ENCODE results near the gene TRAM2.

TRAM2 gene

DNA sequence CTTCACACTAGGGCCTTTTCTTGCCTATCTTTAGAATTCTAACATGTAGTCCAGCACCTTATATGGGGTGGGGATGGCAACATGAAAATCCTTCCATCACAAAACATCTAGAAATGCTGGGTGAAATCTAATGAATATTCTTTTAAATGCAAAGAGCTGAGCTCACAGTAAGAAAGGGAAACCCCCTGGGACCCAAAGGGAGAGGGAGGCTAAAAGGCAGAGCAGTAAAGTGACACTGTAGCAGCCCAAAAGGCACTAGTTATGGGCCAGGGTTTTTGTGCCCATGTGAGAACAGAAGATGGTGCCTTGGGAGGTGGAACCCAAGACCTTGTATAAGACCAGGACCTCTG lies 66.7 kb downstream of the TRAM2 start:
- Histone ChIP-seq H3K27me3 (ENCODE audit: control insufficient read depth in 3 of 3, insufficient read depth in 3 of 3, low read depth in 1 of 3, low read length in 3 of 3) (no peaks in the 10 kb centered on the region), H2BK5ac (ENCODE audit: low read length) (no peak overlapping the region), H2BK15ac (ENCODE audit: low read length) (no peak overlapping the region), H3K79me1 (ENCODE audit: low read depth, low read length) (no peaks in the 10 kb centered on the region), H3K36me3 (replicated peaks in 1 of 2; ENCODE audit: control insufficient read depth in 2 of 2, insufficient read depth in 2 of 2, low read length in 2 of 2) (peaks cover 27 to 86% of the 10 kb centered on the region in 2 donors), H2AK5ac (ENCODE audit: low read depth, low read length) (no peak overlapping the region), H3K27ac (replicated peaks; ENCODE audit: low read length) (no peak overlapping the region), H3K4me3 (ENCODE audit: low read length in 2 of 2) (no peak overlapping the region), H3K14ac (ENCODE audit: low read length) (no peak overlapping the region), H2BK12ac (ENCODE audit: low read length) (no peak overlapping the region), H4K8ac (ENCODE audit: low read depth, low read length) (no peak overlapping the region), H3K4me2 (ENCODE audit: insufficient read depth, low read length, poor library complexity, severe bottlenecking) (no peak overlapping the region), H3K4ac (ENCODE audit: low read length) (no peak overlapping the region), H3K9ac (ENCODE audit: low read depth, low read length, poor library complexity) (no peak overlapping the region), H3K4me1 (ENCODE audit: control insufficient read depth in 2 of 2, insufficient read depth in 1 of 2, low read depth in 1 of 2, low read length in 2 of 2) (peaks cover 6 to 10% of the 10 kb centered on the region in 2 donors), H3K9me3 (replicated peaks in 1 of 2; ENCODE audit: control insufficient read depth in 2 of 2, insufficient read depth in 1 of 2, low read depth in 1 of 2, low read length in 2 of 2) (no peaks in the 10 kb centered on the region), H2BK120ac (ENCODE audit: low read depth, low read length) (no peak overlapping the region), H3K18ac (ENCODE audit: low read length) (no peak overlapping the region), H4K91ac (ENCODE audit: low read depth, low read length, poor library complexity) (no peak overlapping the region), H3K23ac (ENCODE audit: low read depth, low read length, poor library complexity) (no peak overlapping the region), H2AFZ (ENCODE audit: low read length) (no peak overlapping the region)
- no peak for DNase-seq (ENCODE audit: low spot score)

DNA sequence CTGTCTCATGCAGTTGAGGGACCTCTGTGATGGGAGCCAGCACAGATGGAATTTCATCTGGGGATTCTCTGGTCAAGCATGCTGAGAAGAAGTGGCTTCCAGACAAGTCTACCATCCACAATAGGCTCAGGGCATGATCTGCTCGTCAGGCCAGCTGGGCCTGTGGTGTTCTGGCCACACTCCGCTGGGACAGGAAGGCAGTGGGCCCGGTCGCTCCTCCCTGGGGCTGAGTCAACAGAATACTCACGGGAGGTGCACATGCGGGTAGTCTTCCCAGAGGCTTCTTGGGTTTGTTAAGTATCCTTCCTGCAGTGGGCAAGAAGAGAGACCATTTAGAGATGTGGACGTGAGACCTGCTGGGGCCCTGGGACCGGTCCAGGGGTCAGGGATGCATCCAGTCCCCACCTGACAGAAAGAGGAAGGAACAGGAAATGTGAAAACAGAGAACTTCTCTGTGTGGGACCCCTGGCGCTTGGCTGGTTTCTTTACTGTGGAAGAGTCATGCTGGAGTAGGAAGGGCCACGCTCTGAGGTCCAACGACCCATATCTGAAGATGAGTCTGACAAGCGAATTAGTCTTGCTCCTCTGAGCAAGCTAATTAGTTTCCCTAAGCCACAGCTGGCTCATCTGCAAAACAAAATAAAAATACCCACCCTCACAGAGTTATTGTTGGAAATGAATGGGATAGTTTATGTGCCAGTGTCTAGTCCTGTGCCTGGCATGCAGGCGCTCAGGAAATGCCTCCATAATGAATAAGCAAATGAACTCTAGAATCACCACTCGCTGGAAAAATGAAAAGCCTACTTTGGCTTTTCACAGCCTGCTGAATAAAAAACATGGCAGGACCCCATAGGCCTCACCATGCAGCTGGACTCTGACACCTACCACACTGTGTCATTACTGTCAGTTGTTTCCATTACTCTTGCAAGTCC lies 67.3 kb downstream of the TRAM2 start:
- Histone ChIP-seq H3K79me1 (ENCODE audit: low read depth, low read length) (peaks cover under 1% of the 10 kb centered on the region), H3K4me1 (ENCODE audit: control insufficient read depth in 2 of 2, insufficient read depth in 1 of 2, low read depth in 1 of 2, low read length in 2 of 2) (peaks cover 4 to 6% of the 10 kb centered on the region in 2 donors), H4K91ac (ENCODE audit: low read depth, low read length, poor library complexity) (no peak overlapping the region), H2AK5ac (ENCODE audit: low read depth, low read length) (no peak overlapping the region), H3K36me3 (replicated peaks in 1 of 2; ENCODE audit: control insufficient read depth in 2 of 2, insufficient read depth in 2 of 2, low read length in 2 of 2) (peaks cover 27 to 86% of the 10 kb centered on the region in 2 donors), H2BK15ac (ENCODE audit: low read length) (no peak overlapping the region), H3K23ac (ENCODE audit: low read depth, low read length, poor library complexity) (no peak overlapping the region), H3K27me3 (ENCODE audit: control insufficient read depth in 3 of 3, insufficient read depth in 3 of 3, low read depth in 1 of 3, low read length in 3 of 3) (no peaks in the 10 kb centered on the region), H3K4ac (ENCODE audit: low read length) (no peak overlapping the region), H2AFZ (ENCODE audit: low read length) (no peak overlapping the region), H4K8ac (ENCODE audit: low read depth, low read length) (no peak overlapping the region), H3K4me3 (ENCODE audit: low read length in 2 of 2) (no peak overlapping the region), H2BK12ac (ENCODE audit: low read length) (no peak overlapping the region), H2BK120ac (ENCODE audit: low read depth, low read length) (no peak overlapping the region), H3K9ac (ENCODE audit: low read depth, low read length, poor library complexity) (no peak overlapping the region), H3K4me2 (ENCODE audit: insufficient read depth, low read length, poor library complexity, severe bottlenecking) (no peak overlapping the region), H3K18ac (ENCODE audit: low read length) (no peak overlapping the region), H3K27ac (replicated peaks; ENCODE audit: low read length) (no peak overlapping the region), H3K14ac (ENCODE audit: low read length) (no peak overlapping the region), H3K9me3 (replicated peaks in 1 of 2; ENCODE audit: control insufficient read depth in 2 of 2, insufficient read depth in 1 of 2, low read depth in 1 of 2, low read length in 2 of 2) (no peaks in the 10 kb centered on the region), H2BK5ac (ENCODE audit: low read length) (no peak overlapping the region)
- no peak for DNase-seq (ENCODE audit: low spot score)
- no CpG with 5 or more reads among the region's 14 CpGs for WGBS, 2 donors (ENCODE audit: extremely low coverage in 2 of 2, insufficient read length in 2 of 2, insufficient replicate concordance in 1 of 2)

DNA sequence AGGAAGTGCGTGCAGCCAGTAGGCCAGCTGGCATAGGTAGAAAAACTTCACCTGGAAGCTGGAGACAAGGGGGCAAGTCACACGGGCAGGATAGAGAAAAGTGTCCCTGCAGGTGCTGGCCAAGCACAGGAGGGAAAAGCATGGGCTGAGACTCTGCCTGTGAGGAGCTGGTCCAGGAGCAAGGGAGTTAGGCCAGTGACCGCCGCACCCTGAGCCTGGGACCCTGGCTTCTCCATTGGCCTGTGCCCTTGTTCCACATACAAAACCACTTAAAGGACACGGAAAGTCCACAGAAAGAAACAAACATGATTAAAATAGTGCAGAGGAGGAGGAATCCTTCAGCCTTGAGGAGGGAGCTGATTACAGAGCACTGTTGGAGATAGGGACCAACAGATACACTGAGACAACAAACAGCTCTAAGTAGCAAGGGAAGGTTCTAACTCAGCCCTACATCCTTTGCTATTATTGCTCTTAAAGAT lies 68.6 kb downstream of the TRAM2 start:
- no peak overlapping the region for H2BK12ac ChIP-seq (ENCODE audit: low read length)
- no peak overlapping the region for H3K4me3 ChIP-seq (ENCODE audit: low read length in 2 of 2)
- H3K4ac ChIP-seq (ENCODE audit: low read length): no peak overlapping the region
- no peaks in the 10 kb centered on the region for H3K9me3 ChIP-seq (replicated peaks in 1 of 2; ENCODE audit: control insufficient read depth in 2 of 2, insufficient read depth in 1 of 2, low read depth in 1 of 2, low read length in 2 of 2)
- no peak overlapping the region for H2BK120ac ChIP-seq (ENCODE audit: low read depth, low read length)
- peaks cover 2% of the 10 kb centered on the region for H3K79me1 ChIP-seq (ENCODE audit: low read depth, low read length)
- DNase-seq (ENCODE audit: low spot score): no peak
- H4K8ac ChIP-seq (ENCODE audit: low read depth, low read length): no peak overlapping the region
- H3K4me1 ChIP-seq (ENCODE audit: control insufficient read depth in 2 of 2, insufficient read depth in 1 of 2, low read depth in 1 of 2, low read length in 2 of 2): peaks cover 0 to 7% of the 10 kb centered on the region in 2 donors
- WGBS, 2 donors (ENCODE audit: extremely low coverage in 2 of 2, insufficient read length in 2 of 2, insufficient replicate concordance in 1 of 2): no CpG with 5 or more reads among the region's 5 CpGs
- H2AFZ ChIP-seq (ENCODE audit: low read length): no peak overlapping the region
- no peak overlapping the region for H3K9ac ChIP-seq (ENCODE audit: low read depth, low read length, poor library complexity)
- H3K23ac ChIP-seq (ENCODE audit: low read depth, low read length, poor library complexity): no peak overlapping the region
- no peak overlapping the region for H4K91ac ChIP-seq (ENCODE audit: low read depth, low read length, poor library complexity)
- H3K36me3 ChIP-seq (replicated peaks in 1 of 2; ENCODE audit: control insufficient read depth in 2 of 2, insufficient read depth in 2 of 2, low read length in 2 of 2): peaks cover 28 to 86% of the 10 kb centered on the region in 2 donors
- H3K14ac ChIP-seq (ENCODE audit: low read length): no peak overlapping the region
- no peak overlapping the region for H3K27ac ChIP-seq (replicated peaks; ENCODE audit: low read length)
- H2BK5ac ChIP-seq (ENCODE audit: low read length): no peak overlapping the region
- no peaks in the 10 kb centered on the region for H3K27me3 ChIP-seq (ENCODE audit: control insufficient read depth in 3 of 3, insufficient read depth in 3 of 3, low read depth in 1 of 3, low read length in 3 of 3)
- no peak overlapping the region for H3K4me2 ChIP-seq (ENCODE audit: insufficient read depth, low read length, poor library complexity, severe bottlenecking)
- no peak overlapping the region for H2BK15ac ChIP-seq (ENCODE audit: low read length)
- H3K18ac ChIP-seq (ENCODE audit: low read length): no peak overlapping the region
- no peak overlapping the region for H2AK5ac ChIP-seq (ENCODE audit: low read depth, low read length)

DNA sequence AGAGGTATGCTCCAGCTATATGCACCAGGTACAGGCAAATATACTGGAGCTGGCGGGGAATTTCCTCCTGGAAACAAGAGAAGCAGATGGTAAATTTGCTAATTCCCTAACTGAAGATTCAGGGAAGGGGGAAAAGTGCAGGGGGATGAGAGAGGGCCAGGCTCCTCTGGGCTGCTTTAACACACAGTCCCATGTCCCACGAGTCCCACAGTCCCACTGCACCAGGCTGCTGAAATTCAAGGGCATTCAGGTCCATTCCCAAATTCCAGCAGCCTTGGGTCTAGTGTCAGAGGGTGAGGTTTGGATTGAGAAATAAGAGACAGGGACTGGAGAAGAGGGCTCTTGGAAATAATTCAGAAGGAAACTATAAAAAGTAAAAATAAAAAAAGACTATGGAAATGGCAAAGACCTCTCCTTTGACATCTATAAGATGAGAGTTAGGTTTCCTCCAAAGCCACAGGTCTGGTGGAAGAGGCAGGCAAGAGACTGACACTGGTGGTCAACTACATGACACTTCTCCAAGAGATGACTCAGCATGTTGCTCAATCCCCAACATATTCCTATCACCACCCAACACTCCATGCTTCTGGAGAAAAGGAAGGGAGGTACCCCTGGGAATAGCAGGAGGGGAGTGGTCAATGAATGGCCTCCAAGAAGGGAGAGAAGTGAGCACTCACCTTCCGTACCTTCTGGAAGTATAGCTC lies 69.2 kb downstream of the TRAM2 start:
- Histone ChIP-seq H3K4ac (ENCODE audit: low read length) (no peak overlapping the region), H3K9ac (ENCODE audit: low read depth, low read length, poor library complexity) (no peak overlapping the region), H2BK5ac (ENCODE audit: low read length) (no peak overlapping the region), H3K14ac (ENCODE audit: low read length) (no peak overlapping the region), H2BK12ac (ENCODE audit: low read length) (no peak overlapping the region), H2BK15ac (ENCODE audit: low read length) (no peak overlapping the region), H3K4me2 (ENCODE audit: insufficient read depth, low read length, poor library complexity, severe bottlenecking) (no peak overlapping the region), H3K27me3 (ENCODE audit: control insufficient read depth in 3 of 3, insufficient read depth in 3 of 3, low read depth in 1 of 3, low read length in 3 of 3) (no peaks in the 10 kb centered on the region), H3K79me1 (ENCODE audit: low read depth, low read length) (peaks cover 2% of the 10 kb centered on the region), H2AFZ (ENCODE audit: low read length) (no peak overlapping the region), H4K8ac (ENCODE audit: low read depth, low read length) (no peak overlapping the region), H3K4me1 (ENCODE audit: control insufficient read depth in 2 of 2, insufficient read depth in 1 of 2, low read depth in 1 of 2, low read length in 2 of 2) (peaks cover 0 to 7% of the 10 kb centered on the region in 2 donors), H4K91ac (ENCODE audit: low read depth, low read length, poor library complexity) (no peak overlapping the region), H3K23ac (ENCODE audit: low read depth, low read length, poor library complexity) (no peak overlapping the region), H3K18ac (ENCODE audit: low read length) (no peak overlapping the region), H3K36me3 (replicated peaks in 1 of 2; ENCODE audit: control insufficient read depth in 2 of 2, insufficient read depth in 2 of 2, low read length in 2 of 2) (peaks cover 28 to 86% of the 10 kb centered on the region in 2 donors), H2AK5ac (ENCODE audit: low read depth, low read length) (no peak overlapping the region), H3K27ac (replicated peaks; ENCODE audit: low read length) (no peak overlapping the region), H3K4me3 (ENCODE audit: low read length in 2 of 2) (no peak overlapping the region), H3K9me3 (replicated peaks in 1 of 2; ENCODE audit: control insufficient read depth in 2 of 2, insufficient read depth in 1 of 2, low read depth in 1 of 2, low read length in 2 of 2) (no peaks in the 10 kb centered on the region), H2BK120ac (ENCODE audit: low read depth, low read length) (no peak overlapping the region)
- no peak for DNase-seq (ENCODE audit: low spot score)
- WGBS, 2 donors (ENCODE audit: extremely low coverage in 2 of 2, insufficient read length in 2 of 2, insufficient replicate concordance in 1 of 2): no CpG with 5 or more reads among the region's 3 CpGs
